HCT116 (cell line): ENCODE measurements around the gene PLCXD1. TPM values are rescaled to one million over a fixed set of nuclear protein-coding genes. Genes with fewer than 3 reads are reported as not detected.
"Not testable (repeated sequence)": the region's sequence is repeated elsewhere in the genome, so short reads cannot be mapped to it uniquely, and the experiment has no call there.

Experiments used
- ATAC-seq: fragments of 200-7000 bp; cut with Tn5 transposase; 2 replicates; pipeline ENCODE4 v1.9.1; 2020; ENCODE audit warnings: mild to moderate bottlenecking, moderate library complexity
- BruUV-seq: library from RNA; stranded (reverse); fragments of 400-500 nt; replicated peaks from 2 replicates; lab custom pipeline; 2021; lab: Mats Ljungman, UMichigan
- CTCF ChIA-PET: fragments of 300-600 bp; sonication (Branson Sonifier 250); formaldehyde crosslinking; loops from one replicate; lab custom pipeline; 2021; ENCODE audit warnings: antibody characterized with exemption; lab: Charles Lee
- POLR2A ChIA-PET: fragments of 300-600, 350-600 bp; sonication (Branson Sonifier 250); formaldehyde crosslinking; loops from one replicate; lab custom pipeline; 2021; ENCODE audit warnings: antibody characterized with exemption; lab: Charles Lee
- RAD21 ChIA-PET, 2 experiments: fragments of 300-600 bp; sonication (Branson Sonifier 250); formaldehyde crosslinking; loops; one replicate each; lab custom pipeline; 2023; ENCODE audit warnings: low total read pairs in 2 of 2; ENCODE audit not compliant: uncharacterized antibody in 2 of 2, unreplicated experiment in 2 of 2, low non-redundant PET in 1 of 2; lab: Charles Lee
- DNase-seq: peaks from one replicate; pipeline ENCODE4 v3.0.0-alpha.2; 2010; ENCODE audit warnings: low read depth, low spot score
- H2AFZ ChIP-seq: fragments of 200-600 bp; shearing (Covaris generic), sonication (generic); 2 replicates; pipeline ENCODE4 v1.6.1; 2017; ENCODE audit warnings: low read depth, mixed run types, mixed read lengths, antibody characterized with exemption, low read length; ENCODE audit not compliant: poor library complexity, severe bottlenecking
- H3K27ac ChIP-seq: 2 replicates; pipeline ENCODE4 v1.5.1; 2012; ENCODE audit warnings: low read depth, low read length
- H3K27me3 ChIP-seq: fragments of 200-600 bp; sonication (generic); 2 replicates; pipeline ENCODE4 v1.6.1; 2016; ENCODE audit warnings: mixed run types, low read length, mixed read lengths; ENCODE audit not compliant: insufficient read depth
- H3K36me3 ChIP-seq, 2 experiments: fragments of 200-500 bp in 1 of 2; fragments of 200-600 bp in 1 of 2; sonication (Bioruptor generic) in 1 of 2; sonication (generic) in 1 of 2; 2 replicates each; pipeline versions ENCODE4 v1.5.1 to v1.6.1; 2014 to 2016; ENCODE audit warnings: low read length in 2 of 2, inconsistent platforms in 1 of 2, mixed read lengths in 1 of 2, mixed run types in 1 of 2; ENCODE audit not compliant: insufficient read depth in 2 of 2, control insufficient read depth in 1 of 2
- H3K4me1 ChIP-seq, 2 experiments: fragments of 200-600 bp in 1 of 2; sonication (generic) in 1 of 2; 2 replicates each; pipeline versions ENCODE4 v1.5.1 to v1.6.1; 2012 to 2017; ENCODE audit warnings: low read length in 2 of 2, inconsistent platforms in 1 of 2, mild to moderate bottlenecking in 1 of 2, mixed read lengths in 1 of 2, mixed run types in 1 of 2, moderate library complexity in 1 of 2; ENCODE audit not compliant: insufficient read depth in 2 of 2, control insufficient read depth in 1 of 2
- H3K4me2 ChIP-seq: fragments of 200-600 bp; sonication (generic); 2 replicates; pipeline ENCODE4 v1.6.1; 2017; ENCODE audit warnings: mixed run types, low read length, mixed read lengths
- H3K4me3 ChIP-seq, 2 experiments: fragments of 200-600 bp in 1 of 2; sonication (generic) in 1 of 2; replicated peaks in 1 of 2; 2 replicates each; pipeline ENCODE4 v1.5.1; 2011 to 2016; ENCODE audit warnings: low read length in 2 of 2, control low read depth in 1 of 2, low read depth in 1 of 2, mild to moderate bottlenecking in 1 of 2, mixed read lengths in 1 of 2, mixed run types in 1 of 2
- H3K79me2 ChIP-seq: fragments of 200-600 bp; sonication (generic); 2 replicates; pipeline ENCODE4 v1.6.1; 2017; ENCODE audit warnings: mild to moderate bottlenecking, mixed run types, low read length, moderate library complexity, mixed read lengths; ENCODE audit not compliant: insufficient read depth
- H3K9ac ChIP-seq: fragments of 200-600 bp; sonication (generic); 2 replicates; pipeline ENCODE4 v1.6.1; 2016; ENCODE audit warnings: low read length, mixed read lengths
- H3K9me2 ChIP-seq: fragments of 200-600 bp; sonication (generic), shearing (Covaris generic); 2 replicates; pipeline ENCODE4 v1.6.1; 2017; ENCODE audit warnings: mixed run types, mild to moderate bottlenecking, moderate library complexity; ENCODE audit not compliant: insufficient read depth
- H3K9me3 ChIP-seq, 2 experiments: fragments of 200-500 bp in 1 of 2; fragments of 200-600 bp in 1 of 2; sonication (Bioruptor generic) in 1 of 2; sonication (generic) in 1 of 2; 2 replicates each; pipeline ENCODE4 v1.6.1; 2014 to 2017; ENCODE audit warnings: low read length in 2 of 2, mixed read lengths in 2 of 2, inconsistent platforms in 1 of 2, low read depth in 1 of 2, mild to moderate bottlenecking in 1 of 2, mixed run types in 1 of 2, moderate library complexity in 1 of 2; ENCODE audit not compliant: control insufficient read depth in 1 of 2, insufficient read depth in 1 of 2
- H4K20me1 ChIP-seq: fragments of 200-600 bp; sonication (generic), shearing (Covaris generic); 2 replicates; pipeline ENCODE4 v1.6.1; 2017; ENCODE audit warnings: mixed run types, mild to moderate bottlenecking, moderate library complexity; ENCODE audit not compliant: insufficient read depth
- ELF1 ChIP-seq: IDR thresholded peaks from 2 replicates; pipeline ENCODE4 v1.6.1; 2012; ENCODE audit warnings: low read depth, borderline replicate concordance
- ZBTB33 ChIP-seq: IDR thresholded peaks from 2 replicates; pipeline ENCODE4 v1.6.1; 2011; ENCODE audit warnings: mild to moderate bottlenecking, low read length, moderate library complexity; ENCODE audit not compliant: insufficient replicate concordance; ENCODE audit errors: extremely low read depth
- intact Hi-C: fragments of 100-400 bp; cut with micrococcal nuclease; formaldehyde crosslinking; loops from 2 replicates; pipeline ENCODE4 v1.10.0; 2022
- total RNA-seq: library from RNA; stranded (reverse); gene quantifications from one replicate; pipeline ENCODE4 v1.2.1, GENCODE V29; 2021; ENCODE audit not compliant: unreplicated experiment

Gene PLCXD1
- total RNA-seq, 1 experiment from 2014 or later: 26.3 TPM

DNA sequence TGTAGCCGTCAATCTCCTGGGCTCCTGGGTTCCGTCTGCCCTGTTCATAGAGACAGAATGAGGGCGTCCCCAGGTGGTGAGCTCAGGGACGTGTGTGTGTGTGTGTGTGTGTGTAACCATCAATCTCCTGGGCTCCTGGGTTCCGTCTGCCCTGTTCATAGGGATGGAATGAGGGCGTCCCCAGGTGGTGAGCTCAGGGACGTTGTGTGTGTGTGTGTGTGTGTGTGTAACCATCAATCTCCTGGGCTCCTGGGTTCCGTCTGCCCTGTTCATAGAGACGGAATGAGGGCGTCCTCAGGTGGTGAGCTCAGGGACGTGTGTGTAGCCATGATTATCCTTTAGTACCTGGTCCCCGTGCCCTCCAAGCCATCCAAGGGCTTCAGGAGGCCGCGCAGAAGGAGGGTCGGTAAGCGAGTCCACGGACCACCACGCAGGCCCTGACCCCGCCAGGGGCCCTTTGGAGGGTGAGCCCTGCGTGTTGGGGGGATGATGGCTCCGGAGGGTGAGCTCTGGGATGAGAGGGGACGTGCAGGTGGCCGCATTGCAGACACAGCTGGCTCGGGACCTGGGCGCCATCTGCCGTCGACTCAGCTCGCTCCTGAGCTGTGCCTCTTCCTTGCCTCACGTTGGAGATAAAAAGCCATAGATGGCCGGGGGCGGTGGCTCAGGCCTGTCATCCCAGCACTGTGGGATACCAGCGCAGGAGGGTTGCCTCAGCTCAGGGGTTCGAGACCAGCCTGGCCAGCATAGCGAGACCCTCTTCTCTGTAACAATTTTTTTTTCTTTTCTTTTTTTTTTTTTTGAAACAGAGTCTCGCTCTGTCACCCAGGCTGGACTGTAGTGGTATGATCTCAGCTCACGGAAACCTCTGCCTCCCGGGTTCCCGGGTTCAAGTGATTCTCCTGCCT is 42.8 kb downstream of the PLCXD1 start (continued):
- TF ChIP-seq ELF1: no peak
- TF ChIP-seq, all 23 proteins: peak for 0

GRCh38 chrX:324664-325063 is 43.5 kb downstream of the PLCXD1 start:
- RAD21 ChIA-PET, ATAC-seq, intact Hi-C loops, H3K27ac ChIP-seq, CTCF ChIA-PET, H3K27me3 ChIP-seq, H3K9ac ChIP-seq, H3K9me2 ChIP-seq, H3K79me2 ChIP-seq, H3K36me3 ChIP-seq, POLR2A ChIA-PET, H3K4me2 ChIP-seq, H3K4me3 ChIP-seq, H4K20me1 ChIP-seq, H2AFZ ChIP-seq, DNase-seq, H3K9me3 ChIP-seq, BruUV-seq: not testable (repeated sequence)
- H3K4me1 ChIP-seq: peaks cover 3 to 24% of the 10 kb centered on the region in 2 experiments; a peak in 3 of 4 replicates

- no peak overlapping the region for H3K4me2 ChIP-seq
- no peaks in the 10 kb centered on the region for H3K9me3 ChIP-seq
- ChIA-PET POLR2A (no interaction called here), CTCF (no interaction called here)
- no peak overlapping the region for H2AFZ ChIP-seq
- H3K27me3 ChIP-seq: no peaks in the 10 kb centered on the region
- no peak for ATAC-seq
- H3K4me3 ChIP-seq: no peak overlapping the region
- H3K79me2 ChIP-seq: no peaks in the 10 kb centered on the region
- no peaks in the 10 kb centered on the region for H3K36me3 ChIP-seq
- no peak overlapping the region for H3K9ac ChIP-seq
- H3K4me1 ChIP-seq: peaks cover 7 to 29% of the 10 kb centered on the region in 2 experiments; a peak in 3 of 4 replicates
- no peaks in the 10 kb centered on the region for H3K9me2 ChIP-seq
- no peak for DNase-seq
- H4K20me1 ChIP-seq: no peaks in the 10 kb centered on the region
- no peak for TF ChIP-seq ZBTB33
- TF ChIP-seq, all 23 proteins: peak for 0
- no peak overlapping the region for H3K27ac ChIP-seq
- intact Hi-C loops: no loop called here
- RAD21 ChIA-PET: no interaction called here
- BruUV-seq: no TSS peak
These were observed 46.5 kb downstream of the PLCXD1 start for GRCh38 chrX:327660-328126.
